Measurements from ENCODE around the gene ERICH6. TPM values are rescaled to one million over a fixed set of nuclear protein-coding genes. Genes with fewer than 3 reads are reported as not detected.

Gene ERICH6
- total RNA-seq, 1 donor from 2014 or later, result not detected

DNA sequence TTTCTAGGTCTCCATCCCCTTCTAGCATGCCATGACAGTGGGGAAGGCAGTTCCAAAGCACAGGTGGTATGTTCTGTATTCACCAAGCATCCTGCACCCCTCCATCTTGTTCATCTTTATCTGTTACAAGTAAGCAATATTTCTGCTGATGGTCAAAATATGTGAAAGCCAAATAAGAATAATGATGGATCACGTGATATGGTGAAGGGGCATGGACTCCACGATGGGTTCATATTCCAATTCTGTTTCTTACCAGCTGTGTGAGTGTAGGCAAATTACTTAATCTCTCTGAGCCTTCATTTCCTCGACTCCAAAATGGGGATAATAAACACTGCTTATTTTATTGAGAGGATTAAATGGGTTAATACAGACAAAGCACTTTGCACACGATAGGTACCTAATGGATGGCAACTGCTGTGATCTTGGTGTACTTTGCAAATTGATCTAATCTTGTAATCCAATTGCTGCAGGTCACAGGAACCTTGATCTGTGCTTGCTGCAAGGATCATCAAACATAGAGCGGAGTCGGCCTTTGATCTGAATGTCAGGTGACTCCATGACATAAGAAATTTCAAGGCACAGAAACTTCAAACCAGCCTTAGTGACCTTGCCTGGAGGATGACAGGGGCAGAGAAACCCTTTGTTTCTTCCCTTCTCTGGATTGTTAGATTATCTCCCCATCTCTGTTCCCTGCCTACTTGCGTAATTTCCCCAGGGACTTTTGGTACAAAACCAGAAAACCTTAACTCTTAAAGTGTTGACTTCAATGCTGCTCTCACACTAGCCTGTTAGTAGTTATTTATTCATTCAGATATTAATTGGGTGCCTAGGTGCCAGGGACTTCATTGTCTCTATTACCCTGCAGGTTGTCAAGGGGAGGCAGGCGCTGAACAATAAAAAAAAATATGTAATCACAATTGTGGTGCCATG, 33.4 kb upstream of the ERICH6 start:
- no peak for DNase-seq (ENCODE audit: low read depth, low spot score)

DNA sequence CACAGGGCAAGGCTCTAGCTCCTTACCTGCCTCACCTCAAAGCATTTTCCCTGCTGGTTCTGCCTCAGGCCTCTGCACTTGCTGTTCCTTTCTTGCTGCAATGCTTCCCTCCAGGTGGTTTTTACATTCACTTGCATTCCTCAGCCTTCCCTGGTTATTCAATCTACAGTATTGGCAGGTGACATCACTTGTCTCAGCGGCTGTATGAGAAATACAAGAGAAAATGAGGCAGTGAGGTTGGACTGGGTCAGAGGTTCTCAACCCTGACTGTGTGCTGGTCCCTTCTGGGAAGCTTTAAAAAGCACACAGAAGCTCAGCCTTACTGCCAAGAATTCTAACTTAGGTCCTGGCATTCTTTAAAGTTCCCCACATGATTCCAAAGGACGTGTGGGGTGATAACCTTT, 32.6 kb upstream of the ERICH6 start:
- no peak for DNase-seq (ENCODE audit: low read depth, low spot score)

DNA sequence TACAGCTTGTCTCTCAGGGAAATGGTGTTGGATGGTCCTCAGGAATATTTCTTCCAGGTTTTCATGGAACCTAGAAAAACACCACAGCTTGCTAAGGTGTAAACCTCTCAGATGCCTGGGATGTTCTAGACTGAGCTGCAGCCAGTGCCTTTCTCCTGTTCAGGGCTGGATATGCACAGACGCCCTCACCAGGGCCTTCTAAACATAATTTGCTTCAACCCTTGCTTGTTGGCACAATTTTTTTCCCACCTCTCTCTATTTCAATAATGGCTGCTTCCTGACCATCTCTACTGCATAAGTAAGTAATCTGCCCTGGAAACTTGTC, 31.0 kb upstream of the ERICH6 start:
- DNase-seq (ENCODE audit: low read depth, low spot score), result no peak

DNA sequence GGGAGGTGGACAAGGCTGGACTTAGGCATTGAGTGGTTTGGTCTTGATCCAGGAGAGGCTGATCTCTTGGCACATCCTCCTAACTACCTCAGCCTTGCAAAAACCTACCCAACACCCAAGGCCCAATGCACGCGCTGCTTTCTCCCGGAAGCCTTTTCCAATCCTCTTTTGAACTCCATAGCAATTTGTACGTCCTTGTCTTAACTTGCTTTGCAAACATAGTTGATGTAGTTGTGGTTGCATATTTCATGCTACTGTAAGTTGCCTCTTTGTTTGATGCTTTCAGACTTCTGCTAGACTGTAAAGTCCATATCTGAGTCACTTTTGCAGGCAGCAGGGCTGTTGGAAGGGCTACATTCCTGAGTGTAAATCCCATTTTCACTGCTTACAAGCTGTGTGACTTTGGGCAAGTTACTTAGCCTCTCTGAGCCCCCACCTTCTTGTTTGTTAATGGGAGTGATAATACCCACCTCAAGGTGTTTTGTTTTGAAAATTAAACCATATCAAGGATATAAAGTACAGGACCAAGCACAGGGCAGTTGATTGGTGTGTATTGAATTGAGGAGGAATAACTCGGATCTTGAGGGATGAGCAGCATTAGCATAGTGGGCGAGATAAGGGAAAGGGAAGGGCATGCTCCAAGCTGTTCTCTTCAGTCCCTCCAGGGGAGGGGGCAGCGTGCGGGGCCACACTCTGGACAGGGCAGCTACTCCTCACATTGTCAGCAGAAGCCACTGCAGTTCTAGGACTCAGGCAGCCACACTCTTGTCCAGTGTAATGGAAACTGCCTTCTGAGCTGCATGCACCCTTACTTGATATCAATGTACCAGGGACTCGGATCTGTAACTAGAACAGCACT, 30.4 kb upstream of the ERICH6 start:
- DNase-seq (ENCODE audit: low read depth, low spot score), result no peak

DNA sequence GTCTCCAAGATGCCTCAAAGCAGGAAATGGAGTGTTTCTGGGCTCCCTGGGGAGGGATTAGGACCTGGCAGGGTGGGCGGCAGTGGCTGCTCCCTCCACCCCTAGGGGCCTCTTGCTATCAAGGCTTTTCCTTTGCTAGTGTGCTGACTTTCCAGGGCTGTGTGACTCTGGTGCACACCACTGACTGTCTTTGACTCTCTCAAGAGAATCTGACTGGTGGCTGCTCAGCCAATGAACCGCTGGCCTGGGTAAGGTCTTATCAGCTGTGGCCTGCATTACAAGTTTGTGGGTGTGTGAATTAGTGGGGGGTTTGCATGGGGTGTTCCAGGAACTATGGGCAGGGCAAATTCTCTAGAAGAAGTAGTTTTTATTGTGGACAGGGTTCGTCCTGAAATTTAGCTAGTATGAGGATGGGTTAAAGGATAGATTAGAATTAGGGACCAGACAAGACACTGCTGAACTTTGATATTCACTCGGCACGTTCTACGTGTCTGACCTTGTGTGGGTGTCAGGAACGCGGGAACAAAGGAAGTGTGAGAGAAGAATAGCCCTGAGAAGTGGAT, 29.7 kb upstream of the ERICH6 start:
- DNase-seq (ENCODE audit: low read depth, low spot score), result no peak

DNA sequence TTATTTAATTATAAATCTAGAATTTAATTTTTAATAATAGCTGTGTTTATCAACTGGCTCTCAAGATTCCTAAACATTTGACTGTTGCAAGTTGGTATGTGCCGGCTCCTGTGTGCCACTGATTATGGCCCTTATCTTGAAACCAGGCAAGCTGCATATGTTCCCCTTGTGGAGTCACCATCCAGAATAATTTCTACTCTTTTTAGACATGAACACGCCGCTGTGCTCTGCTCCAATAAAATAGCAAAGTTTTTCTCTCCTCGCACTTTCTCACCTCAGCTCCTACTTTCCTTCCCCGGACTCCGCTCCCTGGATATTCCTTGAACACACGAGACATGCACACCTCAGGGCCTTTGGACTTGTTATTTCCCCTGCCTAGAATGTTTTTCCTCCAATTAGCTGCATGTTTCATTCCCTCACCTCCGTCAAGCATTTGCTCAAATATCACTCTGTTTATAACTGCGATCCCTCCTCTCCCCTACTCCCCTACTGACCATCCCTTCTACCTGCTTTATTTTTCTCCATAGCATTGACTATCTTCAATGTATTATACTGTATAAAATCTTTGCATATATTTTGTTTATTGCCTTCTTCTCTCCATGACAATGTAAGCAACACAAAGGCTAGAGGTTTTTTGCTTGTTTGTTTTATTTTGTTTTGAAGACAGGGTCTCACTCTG, 26.1 kb upstream of the ERICH6 start:
- DNase-seq (ENCODE audit: low read depth, low spot score), result no peak

DNA sequence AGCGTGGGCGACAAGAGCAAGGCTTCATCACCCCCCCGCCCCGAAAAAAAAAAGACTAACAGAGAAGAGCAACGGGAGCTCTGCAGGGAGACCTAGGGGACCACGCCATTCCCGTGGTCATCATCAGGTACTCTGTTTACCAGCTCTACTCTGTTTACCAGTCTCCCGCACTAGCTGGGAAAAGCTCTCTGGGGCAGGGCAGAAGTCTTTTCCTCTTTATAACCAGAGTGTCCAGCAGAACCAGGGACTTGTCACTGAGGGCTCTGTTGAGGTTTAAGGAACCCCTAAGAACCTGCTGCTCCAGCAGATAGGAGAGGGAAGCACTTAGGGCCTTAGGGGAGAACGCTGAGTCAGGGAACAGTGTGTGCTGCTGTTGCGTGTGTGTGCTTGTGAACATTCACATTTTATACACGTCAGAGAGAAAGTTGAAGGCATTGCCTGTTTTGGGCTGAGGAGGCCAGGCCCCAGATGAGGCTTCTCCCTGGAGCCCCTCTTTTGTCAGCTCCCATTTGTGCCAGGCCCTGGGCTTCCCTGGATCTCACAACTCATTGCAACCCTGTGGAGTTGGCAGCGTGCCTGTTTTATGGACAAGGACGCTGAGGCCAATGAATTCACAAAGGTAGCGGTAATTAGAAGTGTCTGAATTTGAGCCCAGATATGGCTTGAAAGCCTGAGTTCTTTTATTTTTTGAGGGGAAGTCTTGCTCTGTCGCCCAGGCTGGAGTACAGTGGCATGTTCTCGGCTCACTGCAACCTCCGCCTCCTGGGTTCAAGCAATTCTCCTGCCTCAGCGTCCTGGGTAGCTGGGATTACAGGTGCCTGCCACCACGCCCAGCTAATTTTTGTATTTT, 24.2 kb upstream of the ERICH6 start:
- DNase-seq (ENCODE audit: low read depth, low spot score), result no peak

DNA sequence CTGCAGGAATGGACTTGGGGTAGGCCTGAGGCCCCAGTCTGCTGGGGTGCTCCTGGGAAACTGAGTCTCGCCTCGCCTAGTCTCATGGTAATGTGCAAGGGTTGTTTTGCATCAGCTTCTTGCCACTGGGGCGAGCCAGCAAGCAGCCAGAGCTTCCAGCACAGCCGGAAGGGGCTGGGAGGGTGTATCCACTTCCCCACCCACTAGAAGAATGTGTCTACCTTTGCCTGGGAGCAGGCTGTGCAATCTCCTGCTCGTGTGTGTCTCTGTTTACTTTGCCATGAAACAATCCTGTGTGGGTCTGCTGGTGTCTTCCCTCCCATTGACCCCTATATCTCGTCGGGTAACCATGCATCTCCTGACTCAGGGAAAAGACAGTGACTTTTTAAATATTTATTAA, 21.8 kb upstream of the ERICH6 start:
- no peak for DNase-seq (ENCODE audit: low read depth, low spot score)

DNA sequence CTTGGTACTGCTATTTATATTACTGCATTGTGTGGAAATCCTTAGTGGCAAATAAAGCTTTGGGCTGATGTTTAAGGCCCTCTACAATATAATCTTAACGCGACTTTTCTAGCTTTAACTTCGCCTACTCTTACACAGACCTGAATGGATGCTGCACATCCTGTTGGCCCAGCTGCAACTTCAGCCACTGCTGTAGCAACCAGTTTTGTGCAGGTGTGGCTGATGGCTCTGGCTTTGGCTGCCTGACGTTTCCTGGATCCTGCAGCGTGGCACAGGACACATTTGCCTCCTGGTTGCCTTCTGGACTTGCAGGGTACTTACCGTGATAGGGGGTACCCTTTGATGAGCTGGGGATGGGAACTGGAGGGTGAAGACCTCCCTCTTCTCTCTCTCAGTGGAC, 20.2 kb upstream of the ERICH6 start:
- no peak for DNase-seq (ENCODE audit: low read depth, low spot score)

DNA sequence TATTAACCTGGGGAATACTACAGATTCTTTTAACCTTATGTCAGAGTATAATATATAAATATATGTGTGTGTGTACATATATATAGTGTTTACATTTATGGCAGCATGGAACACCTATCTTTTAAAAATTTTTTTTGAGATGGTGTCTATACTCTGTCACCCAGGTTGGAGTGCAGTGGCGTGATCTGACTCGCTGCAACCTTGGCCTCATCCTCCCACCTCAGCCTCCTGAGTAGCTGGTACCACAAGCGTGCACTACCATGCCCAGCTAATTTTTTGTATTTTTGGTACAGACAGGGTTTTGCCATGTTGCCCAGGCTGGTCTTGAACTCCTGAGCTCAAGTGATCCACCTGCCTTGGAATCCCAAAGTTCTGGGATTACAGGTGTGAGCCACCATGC, 18.5 kb upstream of the ERICH6 start:
- DNase-seq (ENCODE audit: low read depth, low spot score), result no peak

DNA sequence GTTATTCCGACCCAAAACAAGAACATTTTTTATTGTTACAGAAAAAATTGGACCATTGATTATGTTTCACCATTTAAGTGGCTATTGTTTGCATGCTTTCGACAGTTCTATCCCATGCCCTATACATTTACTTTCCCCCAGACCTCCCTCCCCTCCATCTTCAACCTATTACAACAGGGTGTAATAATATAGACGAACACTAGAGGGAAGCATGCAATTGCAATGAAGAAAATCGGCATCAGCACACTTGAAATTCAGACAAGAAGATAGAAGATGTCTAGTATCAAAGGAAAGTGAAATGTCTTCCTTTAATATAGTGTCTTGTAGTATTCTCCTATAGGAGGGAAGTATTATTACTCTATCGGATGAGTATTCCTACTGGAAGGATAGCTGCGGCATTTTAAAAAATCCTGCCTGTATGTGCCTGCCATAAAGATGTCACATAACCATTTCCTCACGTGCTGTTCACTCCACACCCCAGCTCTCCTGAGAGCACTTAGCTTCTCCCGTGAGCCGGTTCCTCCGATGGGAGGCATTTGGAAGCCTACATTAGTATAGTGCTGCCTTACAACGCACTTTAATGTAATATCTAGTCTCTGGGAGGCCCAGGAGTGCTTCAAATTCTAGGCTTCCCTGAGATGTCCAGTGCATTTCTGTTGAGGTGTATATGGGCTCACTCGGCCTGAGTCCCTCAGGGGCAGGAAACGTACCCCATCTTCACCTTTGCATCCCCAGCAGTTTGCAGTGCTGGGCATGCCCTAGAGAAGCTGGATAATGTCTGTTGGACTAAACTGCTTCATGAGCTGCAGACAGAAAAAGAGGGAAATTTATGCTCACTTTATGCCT, 17.8 kb upstream of the ERICH6 start:
- DNase-seq (ENCODE audit: low read depth, low spot score), result no peak

DNA sequence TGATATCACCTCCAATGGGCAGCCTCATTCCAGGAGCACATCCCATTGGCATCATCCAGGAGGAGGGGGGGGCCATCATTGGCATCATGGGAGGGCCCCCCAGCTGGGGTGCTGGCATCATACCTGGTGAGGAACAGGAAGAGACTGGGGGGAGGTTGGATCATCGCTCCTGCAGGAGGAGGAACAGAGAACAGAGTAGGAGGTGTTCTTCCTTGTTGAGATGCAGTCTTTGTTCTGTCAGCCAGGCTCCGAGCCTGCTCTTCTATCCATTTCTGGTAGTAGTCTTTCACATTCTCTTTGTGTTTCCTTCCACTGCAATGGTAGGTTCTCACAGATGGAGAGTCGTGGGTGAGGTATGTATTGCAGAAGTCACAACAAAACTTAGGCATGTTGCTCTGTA, 16.7 kb upstream of the ERICH6 start:
- no peak for DNase-seq (ENCODE audit: low read depth, low spot score)

DNA sequence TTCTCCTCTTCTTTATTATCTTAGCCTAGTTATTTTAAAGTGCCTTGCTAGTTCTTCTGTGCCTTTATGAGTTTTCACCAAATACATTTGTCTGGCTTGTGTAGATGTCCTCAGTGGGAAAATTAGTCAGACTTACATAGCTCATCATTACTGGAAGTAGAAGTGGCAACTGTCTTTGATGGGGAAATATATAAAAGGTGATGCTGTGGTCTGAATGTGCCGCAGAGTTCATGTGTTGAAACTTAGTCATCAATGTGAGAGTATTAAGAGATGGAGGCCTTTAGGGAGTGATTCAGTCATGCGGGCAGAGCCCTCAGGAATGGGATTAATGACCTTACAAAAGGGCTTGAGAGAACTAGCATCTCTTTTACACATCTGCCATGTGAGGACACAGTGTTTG, 6.4 kb upstream of the ERICH6 start:
- DNase-seq (ENCODE audit: low read depth, low spot score), result no peak

DNA sequence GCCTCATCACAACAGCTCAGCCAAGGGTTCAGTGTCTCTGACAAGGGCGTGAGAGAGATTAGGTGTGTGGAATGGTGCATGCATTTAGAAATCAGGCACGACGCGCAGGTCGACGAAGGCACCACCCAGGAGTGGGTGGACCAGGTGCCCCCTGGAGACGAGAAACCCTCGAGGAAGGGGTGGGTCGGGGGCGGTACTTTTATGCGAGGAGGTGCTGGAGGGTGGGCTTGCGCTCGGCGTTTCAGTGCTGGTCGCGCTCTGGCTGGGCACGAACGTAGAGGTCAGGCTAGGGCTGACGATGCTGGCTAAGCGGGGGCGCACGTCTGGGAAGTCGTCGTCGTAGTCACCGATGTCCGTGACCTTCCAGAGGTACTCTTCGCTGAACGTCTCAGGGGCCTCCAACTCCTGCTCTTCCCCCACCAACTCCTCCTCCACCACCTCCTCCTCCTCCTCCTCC, 393 bp downstream of the ERICH6 start:
- no peak for DNase-seq (ENCODE audit: low read depth, low spot score)

DNA sequence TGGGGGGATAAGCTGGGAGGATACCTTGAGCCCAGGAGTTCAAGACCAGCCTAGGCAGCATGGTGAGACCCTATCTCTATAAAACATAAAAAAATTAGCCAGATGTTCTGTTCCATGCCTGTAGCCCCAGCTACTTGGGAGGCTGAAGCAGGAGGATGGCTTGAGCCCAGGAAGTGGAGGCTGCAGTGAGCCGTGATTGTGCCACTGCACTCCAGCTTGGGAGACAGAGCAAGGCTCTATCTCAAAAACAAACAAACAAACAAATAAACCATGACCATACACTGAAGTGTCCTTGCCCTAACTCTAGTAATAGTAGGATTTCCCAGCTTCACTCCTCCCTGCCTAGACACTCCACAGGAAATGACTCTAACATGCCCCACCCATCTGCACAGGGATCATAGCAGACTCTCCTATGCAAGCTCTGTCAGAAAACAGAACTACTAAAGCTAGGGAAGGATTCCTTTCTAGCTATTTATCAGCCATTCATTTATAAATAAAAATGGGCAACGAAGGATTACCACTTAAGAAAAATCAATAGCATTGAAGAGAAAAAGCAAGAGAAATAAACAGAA, 4.6 kb downstream of the ERICH6 start:
- no peak for DNase-seq (ENCODE audit: low read depth, low spot score)

DNA sequence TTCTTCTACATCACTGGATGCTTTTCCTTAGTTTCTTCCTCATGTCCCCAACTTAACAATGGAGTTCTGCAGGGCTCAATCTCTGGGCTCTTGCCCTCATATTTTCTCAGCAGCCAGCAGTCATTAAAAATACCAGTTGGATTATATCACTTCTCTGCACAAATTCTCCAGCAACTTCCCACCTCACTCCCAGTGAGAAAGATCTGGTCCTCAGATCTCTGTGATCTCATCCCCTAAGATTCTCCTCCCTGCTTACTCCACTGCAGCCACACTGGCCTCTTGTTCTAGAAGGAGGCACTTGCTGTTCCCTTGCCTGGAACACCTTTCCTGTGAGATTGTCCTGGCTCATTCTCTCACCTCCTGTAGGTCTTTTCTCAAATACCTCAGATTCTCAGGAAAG, 6.1 kb downstream of the ERICH6 start:
- no peak for DNase-seq (ENCODE audit: low read depth, low spot score)

DNA sequence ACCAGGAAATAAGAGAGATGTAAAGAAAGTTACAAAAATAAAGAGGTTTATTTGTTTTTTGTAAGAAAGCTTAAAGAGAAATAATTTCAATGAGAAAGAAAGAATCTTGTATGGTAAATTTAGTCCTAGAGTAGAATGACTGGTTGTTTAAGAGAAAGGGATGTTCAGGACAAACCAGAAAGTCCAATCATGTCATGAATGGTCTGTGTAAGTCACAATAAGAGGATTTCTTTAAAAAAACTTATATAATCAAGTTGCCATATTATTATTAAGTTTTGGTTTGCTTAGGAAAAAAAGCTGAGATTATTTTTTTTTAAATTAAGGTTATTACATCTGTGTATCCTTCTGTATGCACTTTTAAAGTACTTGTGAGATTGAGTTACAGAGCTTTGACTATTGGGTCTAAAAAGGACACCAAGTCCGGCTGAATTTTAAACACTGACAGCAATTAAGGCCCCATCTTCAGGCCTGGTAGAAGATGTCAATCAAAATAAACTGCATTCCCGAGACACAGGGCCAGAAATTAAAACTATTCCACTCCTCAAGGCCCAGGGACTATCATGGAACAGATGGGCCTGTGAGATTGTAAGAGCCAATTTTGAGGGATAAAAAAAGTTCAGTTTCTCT, 12.2 kb downstream of the ERICH6 start:
- DNase-seq (ENCODE audit: low read depth, low spot score), result no peak

DNA sequence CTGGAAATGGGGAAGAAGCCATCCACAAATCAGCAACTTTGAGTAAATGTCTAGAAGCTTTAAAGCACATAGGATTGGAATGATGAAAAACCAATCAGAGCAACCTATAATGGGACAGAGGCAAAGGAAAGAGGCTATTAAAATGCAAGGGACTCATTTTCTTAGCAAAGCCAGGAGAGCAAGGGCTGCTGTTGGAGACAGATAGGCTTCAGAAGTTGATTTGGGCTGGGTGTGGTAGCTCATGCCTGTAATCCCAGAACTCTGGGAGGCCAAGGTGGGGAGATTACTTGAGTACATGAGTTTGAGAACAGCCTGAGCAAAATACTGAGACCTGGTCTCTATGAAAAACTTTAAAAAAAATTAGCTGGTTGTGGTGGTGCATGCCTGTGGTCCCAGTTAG, 16.1 kb downstream of the ERICH6 start:
- no peak for DNase-seq (ENCODE audit: low read depth, low spot score)

DNA sequence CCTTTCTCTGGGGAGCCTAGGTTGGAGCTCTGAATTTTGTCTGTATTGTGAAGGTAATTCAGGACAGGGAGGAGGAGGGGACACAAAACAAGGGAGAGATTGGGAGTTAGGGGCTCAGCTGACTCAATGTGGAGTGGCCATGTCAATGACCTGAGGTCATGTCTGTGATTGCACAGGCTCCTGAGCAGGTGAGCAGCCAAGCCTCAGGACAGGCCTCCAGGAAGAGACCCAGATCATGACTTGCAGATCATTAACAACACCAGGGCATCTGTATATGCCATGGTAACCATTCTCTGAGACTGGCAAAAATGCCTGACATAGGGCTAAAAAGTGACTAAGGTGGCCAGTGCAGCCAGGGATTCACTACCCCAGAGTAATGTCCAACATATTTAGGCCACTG, 20.9 kb downstream of the ERICH6 start:
- no peak for DNase-seq (ENCODE audit: low read depth, low spot score)
